ENCODE results near the gene SLC5A4.
"Not testable (repeated sequence)": the region's sequence is repeated elsewhere in the genome, so short reads cannot be mapped to it uniquely, and the experiment has no call there.

Gene SLC5A4

DNA sequence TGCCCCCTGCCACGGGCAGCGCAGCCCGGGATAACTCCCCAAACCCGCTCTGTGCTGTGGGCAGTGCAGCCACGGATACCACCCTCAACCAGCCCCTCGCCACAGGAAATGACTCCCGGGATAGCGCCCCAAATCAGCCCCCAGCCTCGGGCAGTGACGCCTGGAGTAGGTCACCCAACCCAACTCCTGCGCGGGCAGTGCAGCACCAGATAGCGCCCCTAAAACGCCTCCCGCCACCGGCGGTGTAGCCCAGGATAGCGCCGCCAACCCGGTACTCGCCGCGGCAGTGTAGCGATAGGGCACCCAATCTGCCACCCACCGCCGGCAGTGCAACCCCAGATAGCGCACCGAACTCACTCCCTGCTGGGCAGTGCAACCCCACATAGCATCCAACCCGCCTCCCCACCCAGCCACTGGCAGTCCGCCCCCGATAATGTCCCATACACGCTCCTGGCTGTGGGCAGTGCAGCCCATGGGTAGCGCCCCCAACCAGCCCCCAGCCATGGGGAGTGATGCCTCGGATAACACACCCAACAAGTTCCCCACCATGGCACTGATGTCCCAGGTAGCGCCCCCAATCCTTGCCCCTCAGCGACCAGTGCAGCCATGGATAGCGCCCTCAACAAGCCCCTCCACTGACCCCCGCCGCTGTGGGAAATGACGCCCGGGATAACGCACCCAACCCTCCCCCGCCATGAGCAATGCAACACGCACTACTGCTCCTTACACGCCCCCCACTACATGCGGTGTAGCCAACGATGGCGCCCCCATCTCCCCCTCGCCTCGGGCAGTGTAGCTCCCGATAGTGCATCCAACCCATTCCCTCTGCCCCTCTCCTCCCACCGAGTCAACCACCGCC, 51.7 kb downstream of the SLC5A4 start:
- no peak for DNase-seq (ENCODE audit: low read depth)
- H3K4me3 ChIP-seq (ENCODE audit: low read depth, low read length): no peak overlapping the region

GRCh38 chr22:32202539-32203180, 52.5 kb downstream of the SLC5A4 start:
- no peak for DNase-seq (ENCODE audit: low read depth)
- H3K4me3 ChIP-seq (ENCODE audit: low read depth, low read length): no peak overlapping the region

- H3K4me3 ChIP-seq (ENCODE audit: low read depth, low read length): no peak overlapping the region
Measured at GRCh38 chr22:32202161-32202538, 53.0 kb downstream of the SLC5A4 start.

GRCh38 chr22:32200752-32201151, 54.4 kb downstream of the SLC5A4 start:
- no peak overlapping the region for H3K4me3 ChIP-seq (ENCODE audit: low read depth, low read length)
- DNase-seq (ENCODE audit: low read depth): no peak

More at GRCh38 chr22:32202161-32202538, 53.0 kb downstream of the SLC5A4 start:
- no peak for DNase-seq (ENCODE audit: low read depth)

- no peak overlapping the region for H3K4me3 ChIP-seq (ENCODE audit: low read depth, low read length)
- DNase-seq (ENCODE audit: low read depth): no peak
Measured at GRCh38 chr22:32199961-32200360, 55.2 kb downstream of the SLC5A4 start.

GRCh38 chr22:32199341-32199740, 55.8 kb downstream of the SLC5A4 start:
- no peak for DNase-seq (ENCODE audit: low read depth)
- H3K4me3 ChIP-seq (ENCODE audit: low read depth, low read length): no peak overlapping the region

DNA sequence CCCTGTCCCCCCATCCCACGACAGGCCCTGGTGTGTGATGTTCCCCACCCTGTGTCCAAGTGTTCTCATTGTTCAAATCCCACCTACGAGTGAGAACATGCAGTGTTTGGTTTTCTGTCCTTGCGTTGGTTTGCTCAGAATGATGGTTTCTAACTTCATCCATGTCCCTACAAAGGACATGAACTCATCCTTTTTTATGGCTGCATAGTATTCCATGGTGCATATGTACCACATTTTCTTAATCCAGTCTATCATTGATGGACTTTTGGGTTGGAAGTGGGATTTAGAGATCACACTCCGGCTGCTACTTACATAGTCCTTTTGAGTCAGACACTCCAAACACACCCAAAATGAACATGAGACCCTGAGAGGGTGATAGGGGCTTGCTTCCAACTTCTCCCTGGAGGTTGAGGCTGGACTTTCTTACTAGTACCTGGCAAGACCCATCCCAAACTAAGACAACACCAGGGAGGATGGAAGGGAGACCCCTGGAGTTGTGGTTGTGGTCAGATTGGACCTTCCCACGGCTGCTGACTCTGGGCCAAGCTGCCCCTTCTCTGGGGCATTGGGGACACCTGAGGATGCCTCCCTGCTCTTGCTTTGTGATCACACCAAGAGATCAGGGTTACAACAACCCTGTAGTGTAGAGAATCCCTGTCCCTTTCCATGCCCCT, 57.5 kb downstream of the SLC5A4 start:
- not testable (repeated sequence) for H3K4me3 ChIP-seq (ENCODE audit: low read depth, low read length); DNase-seq (ENCODE audit: low read depth)

DNA sequence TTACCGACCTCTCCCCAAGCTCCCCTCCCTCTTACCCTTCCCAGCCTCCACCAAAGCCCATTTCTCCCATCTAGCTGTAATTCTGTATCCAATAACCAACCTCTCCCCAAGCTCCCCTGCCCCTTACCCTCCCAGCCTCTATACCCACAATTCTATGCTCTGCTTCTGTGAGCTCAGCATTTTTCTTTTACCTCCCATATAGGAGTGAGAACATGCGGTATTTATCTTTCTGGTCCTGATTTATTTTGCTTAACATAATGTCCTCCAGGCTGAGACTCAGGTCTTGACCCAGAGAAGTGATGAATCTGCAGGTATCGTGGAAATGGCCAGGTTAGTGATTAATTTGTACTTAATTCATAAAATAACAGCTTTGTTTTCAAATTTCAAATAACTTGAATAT, 59.2 kb downstream of the SLC5A4 start:
- H3K4me3 ChIP-seq (ENCODE audit: low read depth, low read length); DNase-seq (ENCODE audit: low read depth): not testable (repeated sequence)

DNA sequence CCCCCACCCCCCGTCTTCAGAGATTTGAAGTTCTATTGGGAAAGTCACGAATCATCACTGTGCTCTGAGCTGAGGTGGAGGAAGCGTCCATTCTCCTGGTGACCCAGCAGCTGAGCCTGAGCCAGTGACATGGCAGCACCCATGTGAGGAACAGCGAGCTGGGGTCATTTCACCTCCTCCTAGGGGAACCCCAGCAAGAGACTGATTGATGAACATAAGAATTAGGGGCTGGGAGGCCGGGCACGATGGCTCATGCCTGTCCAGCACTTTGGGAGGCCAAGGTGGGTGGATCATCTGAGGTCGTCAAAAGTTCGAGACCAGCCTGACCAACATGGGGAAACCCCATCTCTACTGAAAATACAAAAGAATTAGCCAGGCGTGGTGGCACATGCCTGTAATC, 61.8 kb downstream of the SLC5A4 start:
- not testable (repeated sequence) for DNase-seq (ENCODE audit: low read depth); H3K4me3 ChIP-seq (ENCODE audit: low read depth, low read length)

DNA sequence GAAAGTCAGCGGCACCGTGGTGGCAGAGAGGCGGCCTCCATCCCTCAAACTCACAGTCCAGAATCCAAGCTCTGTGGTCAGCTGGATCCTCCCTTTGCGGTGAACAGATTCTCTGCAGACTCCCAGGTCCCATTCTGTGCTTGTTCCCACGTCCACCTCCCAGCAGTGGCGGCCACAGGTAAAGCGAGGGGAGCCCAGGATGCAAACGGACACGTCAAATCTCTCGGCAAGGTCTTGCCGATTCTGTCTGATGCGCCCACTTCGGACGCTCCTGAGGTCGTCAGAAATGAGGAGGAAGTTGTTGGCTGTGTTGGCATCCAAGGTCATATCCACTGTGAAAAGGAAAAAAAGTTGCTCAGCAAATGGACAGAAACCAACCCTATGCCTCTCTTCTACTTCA, 64.1 kb downstream of the SLC5A4 start:
- not testable (repeated sequence) for DNase-seq (ENCODE audit: low read depth); H3K4me3 ChIP-seq (ENCODE audit: low read depth, low read length)

GRCh38 chr22:32185821-32186220, 69.3 kb downstream of the SLC5A4 start:
- no peak for DNase-seq (ENCODE audit: low read depth)
- H3K4me3 ChIP-seq (ENCODE audit: low read depth, low read length): no peak overlapping the region

- H3K4me3 ChIP-seq (ENCODE audit: low read depth, low read length): no peak overlapping the region
- DNase-seq (ENCODE audit: low read depth): no peak
Measured at GRCh38 chr22:32183625-32184024, 71.5 kb downstream of the SLC5A4 start.

DNA sequence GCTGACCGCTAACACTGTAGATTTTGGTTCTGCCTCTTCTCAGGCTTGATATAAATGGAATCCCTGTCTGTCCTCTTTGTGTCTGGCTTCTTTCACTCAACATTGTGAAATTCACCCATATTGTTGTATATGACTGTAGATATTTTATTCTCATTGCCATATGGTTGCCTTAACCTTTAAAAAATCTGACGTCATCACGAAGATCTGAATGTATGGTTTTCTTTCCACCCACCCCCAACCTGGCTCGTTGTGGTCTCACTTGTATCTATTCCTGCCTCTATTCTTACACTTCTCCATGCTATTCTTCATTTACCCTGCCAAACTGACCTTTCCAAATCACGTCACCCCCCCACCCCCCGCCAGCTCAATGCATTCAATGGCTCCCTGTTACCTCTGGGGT, 74.1 kb downstream of the SLC5A4 start:
- no peak for DNase-seq (ENCODE audit: low read depth)
- H3K4me3 ChIP-seq (ENCODE audit: low read depth, low read length): no peak overlapping the region

DNA sequence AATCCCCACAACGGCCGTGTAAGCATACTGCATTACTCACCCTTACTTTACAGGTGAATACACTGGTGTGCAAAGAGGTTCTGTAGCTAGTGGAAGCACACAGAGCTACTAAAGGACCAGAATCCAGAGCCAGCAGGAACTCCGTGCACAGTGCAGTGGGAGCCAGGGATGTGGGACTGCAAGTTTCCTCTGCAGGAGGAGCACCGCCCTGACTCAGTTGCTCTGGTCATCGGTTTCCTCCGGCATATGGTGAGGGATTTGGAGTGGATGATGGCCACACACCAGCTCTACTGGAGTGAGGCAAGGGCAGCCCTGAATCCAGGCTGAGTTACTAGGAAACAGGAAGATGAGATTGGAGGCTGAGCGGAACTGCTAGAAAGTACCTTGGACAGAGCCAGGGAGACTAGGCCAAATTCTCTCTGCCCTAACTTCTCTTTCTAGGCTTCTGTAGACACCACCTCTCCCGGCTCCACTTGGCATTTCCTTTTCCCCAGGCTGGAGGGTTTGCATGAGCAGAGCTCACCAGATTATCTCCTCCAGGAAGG, 77.9 kb downstream of the SLC5A4 start:
- no peak overlapping the region for H3K4me3 ChIP-seq (ENCODE audit: low read depth, low read length)
- no peak for DNase-seq (ENCODE audit: low read depth)

GRCh38 chr22:32175683-32176644, 79.2 kb downstream of the SLC5A4 start:
- no peak overlapping the region for H3K4me3 ChIP-seq (ENCODE audit: low read depth, low read length)
- no peak for DNase-seq (ENCODE audit: low read depth)

GRCh38 chr22:32175115-32175514, 80.0 kb downstream of the SLC5A4 start:
- no peak for DNase-seq (ENCODE audit: low read depth)
- H3K4me3 ChIP-seq (ENCODE audit: low read depth, low read length): no peak overlapping the region
